Posterior vena cava (tissue), 2 donors: ENCODE data around the gene IL3. TPM values are rescaled to one million over a fixed set of nuclear protein-coding genes. Genes with fewer than 3 reads are reported as not detected.

Source experiments
- DNase-seq: peaks from one replicate; pipeline ENCODE4 v3.0.0-alpha.2; 2020; ENCODE audit warnings: low spot score
- intact Hi-C, 2 donors: fragments of 100-400 bp; cut with DNase I; formaldehyde crosslinking; loops; one replicate each; pipeline versions ENCODE4 v1.14.1 to v1.14.2; 2022 to 2023
- long read RNA-seq, 2 donors: library from polyadenylated mRNA; unstranded; transcript quantifications; one replicate each; pipeline ENCODE4 v2.0.0, GENCODE V29; 2020 to 2021
- total RNA-seq, 2 donors: library from RNA; stranded (reverse); fragmentation: NEBNext Ultra II Directional; extraction: Animal tissue kit (Norgen Biotek cat#: 25700); gene quantifications; one replicate each; pipeline ENCODE4 v1.2.1, GENCODE V29; 2021
- donor health status: DM: yes; HTN: yes; CAD: no.
- donor health status: DM: yes; HTN: yes; CAD: no.

The IL3 gene
- total RNA-seq, result not detected
- long read RNA-seq, donor 1, result 0 reads
- long read RNA-seq, donor 2, result 0 reads

GRCh38 chr5:132060501-132061161, at the start of gene IL3:
Gene IL3, plus strand, starts transcription at chr5:132060655. Its CDS starts 52 bp downstream, at chr5:132060707.
- DNase-seq, result peak; percentile 78
- intact Hi-C loops, result no loop called here

DNA sequence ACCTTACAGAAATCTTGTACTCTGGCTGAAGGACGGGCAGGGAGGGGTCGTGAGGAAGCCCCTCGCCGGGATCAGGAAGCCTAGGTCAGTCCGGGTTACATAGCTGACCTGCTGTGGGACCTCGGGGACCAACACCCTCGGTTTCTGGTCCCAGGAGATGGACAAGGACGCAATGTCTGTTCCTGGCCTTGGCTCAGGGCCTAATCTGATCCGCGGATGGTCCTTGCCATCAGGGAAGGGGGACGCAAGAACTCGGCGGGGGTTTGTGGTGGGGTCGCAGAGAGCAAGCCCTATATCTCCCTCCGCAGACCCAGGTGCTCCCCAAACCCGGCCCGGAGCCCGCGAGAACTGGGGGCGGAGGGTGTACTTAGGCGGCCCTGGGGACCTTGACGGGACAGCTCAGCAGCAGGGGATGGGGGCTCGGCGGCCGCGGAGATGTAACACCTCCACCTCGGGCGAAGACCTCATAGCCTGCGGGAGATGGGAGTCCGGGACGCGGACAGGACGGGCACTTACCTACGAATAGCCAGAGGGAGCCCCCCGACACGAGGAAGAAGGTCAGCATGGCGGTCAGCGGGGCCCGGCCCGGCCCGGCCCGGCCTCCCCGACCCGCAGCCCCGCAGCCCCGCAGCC, 49.4 kb upstream of the IL3 start:
- DNase-seq, result peak; percentile 75
- intact Hi-C loops, result loop anchor here in 1 of 2 donors (5.0 kb wide), 1 partner anchor 199 kb away; no protein-coding TSS in a partner anchor

DNA sequence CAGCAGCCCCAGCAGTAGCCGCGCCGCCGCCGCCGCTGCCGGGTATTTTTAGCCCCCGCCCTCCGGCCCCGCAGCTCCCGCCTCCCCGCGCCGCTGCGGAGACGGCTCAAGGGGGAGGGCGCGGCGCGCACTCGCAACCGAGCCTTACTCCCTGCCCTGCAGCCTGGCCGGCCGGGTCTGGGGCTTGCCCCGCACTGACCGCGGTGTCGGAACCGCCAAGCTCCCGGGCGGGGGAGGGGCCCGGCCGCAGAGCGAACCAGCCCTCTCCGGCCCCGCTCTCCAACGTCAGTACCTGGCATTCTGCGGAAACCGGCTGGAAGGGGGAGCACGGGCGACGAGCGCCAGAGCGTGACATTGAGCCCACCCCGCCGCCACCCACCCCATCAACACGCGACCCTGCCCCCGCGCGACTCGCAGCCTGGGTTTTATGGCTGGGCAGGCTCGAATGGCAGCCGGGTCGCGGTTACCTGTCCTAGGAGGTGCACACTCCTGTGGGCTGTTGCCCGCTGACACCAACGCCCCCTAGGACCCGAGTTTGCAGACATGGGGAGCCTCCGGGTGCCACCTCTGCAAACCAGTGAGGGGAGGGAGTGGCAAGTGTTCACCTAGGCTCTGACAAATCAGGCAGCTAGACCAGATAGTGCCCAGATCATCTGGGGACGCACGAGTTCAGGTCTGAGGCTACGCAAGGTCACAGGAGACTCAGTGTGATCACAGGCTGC, 48.7 kb upstream of the IL3 start, which contains the start of gene ACSL6:
TSS of gene ACSL6 (minus strand) at position 37 of the 722 bp plus-strand sequence. CDS start 105 bp downstream, outside the sequence.
- intact Hi-C loops, result loop anchor here in 1 of 2 donors (5.0 kb wide), 1 partner anchor 199 kb away; no protein-coding TSS in a partner anchor
- DNase-seq, result peak; percentile 80

DNA sequence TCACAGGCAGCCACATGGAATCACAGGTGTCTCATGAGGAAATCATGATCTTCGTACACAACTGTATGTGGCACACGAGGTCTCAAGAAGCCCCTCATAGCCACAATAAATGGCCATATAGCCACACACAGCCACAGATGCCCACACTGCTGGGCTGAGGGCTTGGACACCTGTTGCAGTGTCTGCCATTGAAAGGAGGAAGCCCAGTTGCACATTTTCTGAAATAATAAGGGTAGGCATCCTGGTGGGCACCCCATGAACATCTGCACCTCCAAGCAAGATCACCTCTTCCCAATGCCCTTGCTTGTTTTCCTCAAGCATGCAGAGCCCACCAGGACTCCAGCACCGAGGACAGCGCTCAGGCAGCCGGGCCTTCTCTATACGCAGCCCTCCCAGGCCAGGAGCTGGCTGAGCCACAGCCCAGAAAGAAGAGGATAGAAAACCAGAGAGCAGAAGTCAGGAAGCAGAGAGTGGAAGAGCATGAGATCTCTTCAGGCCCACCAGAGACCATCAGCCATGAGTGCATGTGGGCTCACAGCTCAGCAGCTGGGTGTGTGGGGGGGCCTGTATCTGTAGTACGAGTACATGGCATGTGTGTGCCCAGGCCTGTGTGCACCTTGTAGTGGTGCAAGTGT, 48.0 kb upstream of the IL3 start:
- intact Hi-C loops, result loop anchor here in 1 of 2 donors (5.0 kb wide), 1 partner anchor 200 kb away; no protein-coding TSS in a partner anchor
- DNase-seq, result peak; percentile 87

- intact Hi-C loops, result loop anchor here in 1 of 2 donors (5.0 kb wide), 1 partner anchor 201 kb away; no protein-coding TSS in a partner anchor
- peak; percentile 53 for DNase-seq
These were observed 47.3 kb upstream of the IL3 start for GRCh38 chr5:132013006-132013689.

DNA sequence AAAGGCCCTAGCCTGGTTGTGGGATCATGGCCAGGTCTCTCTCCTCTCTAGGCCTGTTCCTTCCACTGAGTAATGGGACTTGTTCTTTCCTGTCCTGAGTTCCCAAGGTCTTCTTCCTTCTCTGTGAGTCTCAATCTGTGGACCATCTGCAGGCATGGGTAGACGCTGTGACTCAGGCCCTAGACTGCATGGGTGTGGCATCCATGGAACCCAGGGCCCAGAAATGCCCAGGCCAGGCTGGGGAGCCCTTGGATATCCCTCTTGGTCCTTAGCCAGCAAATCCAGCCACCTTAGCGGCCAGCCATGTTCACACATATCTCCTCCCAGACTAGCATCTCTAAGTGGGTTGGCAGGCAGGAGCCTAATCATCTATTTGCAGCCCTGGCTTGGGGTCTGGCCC, 46.7 kb upstream of the IL3 start:
- DNase-seq, result peak; percentile 61
- intact Hi-C loops, result loop anchor here in 1 of 2 donors (5.0 kb wide), 1 partner anchor 201 kb away; no protein-coding TSS in a partner anchor

GRCh38 chr5:132016721-132017250, 43.7 kb upstream of the IL3 start:
- intact Hi-C loops, result no loop called here
- peak; percentile 48 for DNase-seq

GRCh38 chr5:132017316-132017715, 43.1 kb upstream of the IL3 start:
- intact Hi-C loops, result no loop called here
- DNase-seq, result no peak

- peak; percentile 24 for DNase-seq
- intact Hi-C loops, result no loop called here
These were observed 42.5 kb upstream of the IL3 start for GRCh38 chr5:132017738-132018625.

- intact Hi-C loops, result no loop called here
- DNase-seq, result no peak
These were observed 41.1 kb upstream of the IL3 start for GRCh38 chr5:132019337-132019736.

GRCh38 chr5:132019857-132020555, 40.4 kb upstream of the IL3 start:
- DNase-seq, result no peak
- intact Hi-C loops, result no loop called here

DNA sequence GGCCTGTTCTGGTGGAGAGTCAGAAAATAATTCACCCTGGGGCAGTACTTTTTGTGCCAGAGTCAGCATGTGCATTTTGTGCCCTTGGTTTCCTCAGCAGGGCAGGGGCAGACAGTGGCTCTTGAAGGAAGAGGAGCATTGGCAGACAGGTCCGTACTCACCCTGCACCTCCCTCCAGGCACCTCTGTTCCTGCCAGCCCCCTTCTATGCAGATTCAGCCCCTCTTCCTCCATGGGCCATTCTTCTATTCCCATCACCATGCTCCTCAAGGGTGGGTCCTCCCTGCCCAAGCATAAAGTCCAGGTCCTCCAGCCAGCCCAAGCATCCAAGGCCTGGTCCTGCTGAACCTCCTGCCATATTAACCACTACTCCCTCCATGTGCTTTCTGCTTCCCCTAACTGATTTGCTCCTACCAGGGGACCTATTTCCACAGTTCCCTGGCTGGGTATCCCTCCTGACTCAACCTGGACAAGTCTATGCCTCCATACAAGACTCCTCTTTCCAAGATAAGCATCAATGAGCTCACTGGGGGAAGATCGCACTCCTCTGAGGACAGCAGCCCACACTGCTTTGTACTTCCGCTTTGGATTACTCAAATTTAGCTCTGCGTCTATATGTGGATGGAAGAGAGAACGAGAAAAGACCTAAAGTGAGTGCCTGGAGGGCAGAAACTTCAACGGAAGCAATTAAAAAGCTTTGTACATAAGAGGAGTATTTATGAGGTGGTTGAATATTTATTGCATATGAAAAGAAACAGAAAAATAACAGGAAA, 39.7 kb upstream of the IL3 start:
- peak; percentile 30 for DNase-seq
- intact Hi-C loops, result no loop called here

- intact Hi-C loops, result no loop called here
- no peak for DNase-seq
These were observed 38.8 kb upstream of the IL3 start for GRCh38 chr5:132021654-132022053.

DNA sequence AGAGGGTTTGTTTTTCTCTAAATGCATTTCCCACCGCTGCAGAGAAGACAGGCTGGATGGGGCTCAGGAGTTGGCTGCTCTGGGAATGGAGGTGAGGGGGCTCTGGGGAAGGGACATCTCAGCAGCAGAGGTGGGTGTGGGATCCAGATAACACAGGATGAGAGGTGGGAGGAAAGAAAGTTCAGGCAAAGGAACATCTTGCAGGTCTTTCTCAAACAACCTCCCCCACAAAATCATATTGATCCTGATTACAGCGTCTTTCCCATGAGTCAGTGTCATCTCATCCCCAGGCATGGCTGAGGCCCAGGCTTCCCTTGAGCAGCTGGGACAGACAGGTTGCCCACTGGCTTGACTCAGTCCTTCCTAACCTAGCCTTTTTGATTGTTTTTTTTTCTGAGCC, 37.7 kb upstream of the IL3 start:
- intact Hi-C loops, result no loop called here
- DNase-seq, result no peak

GRCh38 chr5:132023258-132024116, 37.0 kb upstream of the IL3 start:
- DNase-seq, result peak; percentile 34
- intact Hi-C loops, result no loop called here

DNA sequence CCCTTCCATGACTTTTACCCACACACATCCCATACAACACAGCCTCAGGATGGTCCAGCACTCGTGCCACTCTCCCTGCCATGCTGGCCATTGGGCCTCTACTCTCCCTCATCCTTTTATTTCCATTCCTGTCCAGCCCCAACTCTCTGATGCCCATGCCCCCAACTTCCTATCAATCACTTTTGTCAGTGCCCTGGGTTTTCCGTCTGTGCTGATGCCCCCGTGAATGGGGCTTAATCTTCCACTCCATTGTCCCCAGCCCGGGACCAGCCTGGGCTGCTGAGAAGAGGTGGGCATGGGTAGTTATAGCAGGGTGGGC, 36.4 kb upstream of the IL3 start:
- intact Hi-C loops, result no loop called here
- DNase-seq, result peak; percentile 32
